GM12865 (cell line): ENCODE data around the gene RALGPS1.

Experiments used
- DNase-seq: peaks from one replicate; pipeline ENCODE4 v3.0.0; 2010; ENCODE audit warnings: low read depth
- H3K4me3 ChIP-seq: 2 replicates; pipeline ENCODE4 v1.5.1; 2011; ENCODE audit warnings: mild to moderate bottlenecking, low read depth, low read length, control low read depth
- CTCF ChIP-seq: IDR thresholded peaks from 2 replicates; pipeline ENCODE4 v1.5.1; 2011; ENCODE audit warnings: low read length, control low read depth, low read depth, inconsistent platforms; ENCODE audit not compliant: insufficient read depth; ENCODE audit errors: missing control alignments

The RALGPS1 gene

GRCh38 chr9:127128341-127129072 is 213.9 kb downstream of the RALGPS1 start:
- no peak for TF ChIP-seq CTCF
- H3K4me3 ChIP-seq = no peak overlapping the region
- no peak for DNase-seq

- DNase-seq = no peak
- TF ChIP-seq CTCF = no peak
- no peak overlapping the region for H3K4me3 ChIP-seq
Measured at GRCh38 chr9:127129073-127129717, 214.6 kb downstream of the RALGPS1 start.

- no peak for DNase-seq
- no peak overlapping the region for H3K4me3 ChIP-seq
Measured at GRCh38 chr9:127129718-127130085, 215.1 kb downstream of the RALGPS1 start.

GRCh38 chr9:127130235-127130634 is 215.7 kb downstream of the RALGPS1 start:
- DNase-seq = no peak
- TF ChIP-seq CTCF = no peak

More at GRCh38 chr9:127129718-127130085, 215.1 kb downstream of the RALGPS1 start:
- TF ChIP-seq CTCF = no peak

GRCh38 chr9:127130661-127131538 is 216.3 kb downstream of the RALGPS1 start:
- TF ChIP-seq CTCF = no peak
- no peak for DNase-seq
- no peak overlapping the region for H3K4me3 ChIP-seq

More at GRCh38 chr9:127130235-127130634, 215.7 kb downstream of the RALGPS1 start:
- H3K4me3 ChIP-seq = no peak overlapping the region

GRCh38 chr9:127131871-127132270 is 217.3 kb downstream of the RALGPS1 start:
- no peak for TF ChIP-seq CTCF
- no peak overlapping the region for H3K4me3 ChIP-seq
- no peak for DNase-seq
